GM12875 (cell line): ENCODE results near the gene OR6C68.

Experiments
- H3K4me3 ChIP-seq: one replicate; pipeline ENCODE4 v1.5.1; 2011; ENCODE audit warnings: low read depth, low read length, control low read depth
- CTCF ChIP-seq: IDR thresholded peaks from 2 replicates; pipeline ENCODE4 v1.5.1; 2011; ENCODE audit warnings: low read depth, mild to moderate bottlenecking, control low read depth, inconsistent platforms, low read length, moderate library complexity, borderline replicate concordance; ENCODE audit not compliant: insufficient read depth

The OR6C68 gene

GRCh38 chr12:55515696-55516095 is 23.5 kb downstream of the OR6C68 start:
- peak; percentile 30; the same call in 1 of the 2 replicates for TF ChIP-seq CTCF
- H3K4me3 ChIP-seq = no peak overlapping the region

DNA sequence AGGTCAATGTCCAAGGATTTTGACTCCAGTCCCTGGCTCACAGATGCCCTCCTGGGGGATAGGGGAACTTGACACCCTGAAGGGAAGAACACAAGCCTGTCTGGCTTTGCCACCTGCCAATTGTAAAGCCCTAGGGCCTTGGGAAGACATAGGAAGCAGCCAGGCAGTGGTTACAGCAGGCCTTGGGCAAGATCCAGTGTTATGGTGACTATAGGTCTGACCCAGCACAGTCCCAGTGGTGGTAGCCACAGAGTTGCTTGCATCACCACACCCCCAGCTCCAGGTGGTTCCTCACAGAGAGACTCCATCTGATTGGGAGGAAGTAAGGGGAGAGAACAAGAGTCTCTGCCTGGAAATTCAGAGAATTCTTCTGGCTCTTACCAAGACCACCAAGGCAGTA is 24.2 kb downstream of the OR6C68 start:
- TF ChIP-seq CTCF = no peak
- H3K4me3 ChIP-seq = no peak overlapping the region
